SK-N-SH (cell line): ENCODE measurements around the gene CYP1B1.

ENCODE experiments used
- JUND ChIP-seq: IDR thresholded peaks from 2 replicates; pipeline ENCODE4 v1.4.0; 2012
- POLR2AphosphoS5 ChIP-seq: IDR thresholded peaks from 2 replicates; pipeline ENCODE4 v1.6.1; 2012; ENCODE audit warnings: low read depth, low read length
- RAD21 ChIP-seq: IDR thresholded peaks from 2 replicates; pipeline ENCODE4 v1.6.1; 2012; ENCODE audit warnings: mild to moderate bottlenecking, low read length
- RFX5 ChIP-seq: IDR thresholded peaks from 2 replicates; pipeline ENCODE4 v1.6.1; 2012; ENCODE audit warnings: mild to moderate bottlenecking, improper control_type of control experiment, low read length
- SMC3 ChIP-seq: IDR thresholded peaks from 2 replicates; pipeline ENCODE4 v1.6.1; 2012; ENCODE audit warnings: low read depth, low read length, improper control_type of control experiment
- TF ChIP-seq, protein P1 (sequence below): fragments of 200-600 bp; sonication (generic); IDR thresholded peaks from 2 replicates; pipeline ENCODE4 v1.6.1; 2017; ENCODE audit warnings: antibody characterized with exemption, mild to moderate bottlenecking, moderate library complexity

DNA sequence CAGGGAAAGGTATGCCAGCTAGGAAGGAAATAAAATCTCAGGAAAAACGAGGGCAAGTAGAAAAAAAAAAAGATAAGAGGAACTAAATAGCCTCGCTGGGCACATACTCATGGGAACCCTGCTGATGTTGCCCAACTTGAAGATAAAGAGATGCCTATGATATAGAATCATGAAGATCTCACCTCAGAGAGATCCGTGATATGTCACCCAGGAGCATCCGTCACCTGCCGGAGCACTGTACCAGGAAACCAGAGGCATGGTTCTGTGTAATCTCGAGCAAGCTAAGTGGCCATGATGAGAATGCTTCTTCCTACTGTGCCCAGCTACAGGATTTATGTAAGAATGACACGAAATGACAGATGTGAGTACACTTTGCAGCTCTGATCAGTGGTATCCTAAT is 40.0 kb downstream of the CYP1B1 start:
- no peak for TF ChIP-seq SMC3
- TF ChIP-seq, protein P1, sequence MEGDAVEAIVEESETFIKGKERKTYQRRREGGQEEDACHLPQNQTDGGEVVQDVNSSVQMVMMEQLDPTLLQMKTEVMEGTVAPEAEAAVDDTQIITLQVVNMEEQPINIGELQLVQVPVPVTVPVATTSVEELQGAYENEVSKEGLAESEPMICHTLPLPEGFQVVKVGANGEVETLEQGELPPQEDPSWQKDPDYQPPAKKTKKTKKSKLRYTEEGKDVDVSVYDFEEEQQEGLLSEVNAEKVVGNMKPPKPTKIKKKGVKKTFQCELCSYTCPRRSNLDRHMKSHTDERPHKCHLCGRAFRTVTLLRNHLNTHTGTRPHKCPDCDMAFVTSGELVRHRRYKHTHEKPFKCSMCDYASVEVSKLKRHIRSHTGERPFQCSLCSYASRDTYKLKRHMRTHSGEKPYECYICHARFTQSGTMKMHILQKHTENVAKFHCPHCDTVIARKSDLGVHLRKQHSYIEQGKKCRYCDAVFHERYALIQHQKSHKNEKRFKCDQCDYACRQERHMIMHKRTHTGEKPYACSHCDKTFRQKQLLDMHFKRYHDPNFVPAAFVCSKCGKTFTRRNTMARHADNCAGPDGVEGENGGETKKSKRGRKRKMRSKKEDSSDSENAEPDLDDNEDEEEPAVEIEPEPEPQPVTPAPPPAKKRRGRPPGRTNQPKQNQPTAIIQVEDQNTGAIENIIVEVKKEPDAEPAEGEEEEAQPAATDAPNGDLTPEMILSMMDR, result no peak
- TF ChIP-seq POLR2AphosphoS5, result no peak
- no peak for TF ChIP-seq JUND
- no peak for TF ChIP-seq RFX5
- TF ChIP-seq RAD21, result no peak
